Nephron (organoid): Measurements from ENCODE around the gene PIK3R1.

Experiments
- H3K27ac Mint-ChIP-seq, 3 experiments: 2 replicates each; pipeline ENCODE4 v1.8.0; 2020; ENCODE audit warnings: mixed read lengths in 3 of 3, mild to moderate bottlenecking in 2 of 3, moderate library complexity in 1 of 3
- H3K27me3 Mint-ChIP-seq: 2 replicates; pipeline ENCODE4 v1.8.0; 2021; ENCODE audit warnings: low read depth, mild to moderate bottlenecking, moderate library complexity, mixed read lengths
- H3K36me3 Mint-ChIP-seq: 2 replicates; pipeline ENCODE4 v1.8.0; 2020; ENCODE audit warnings: low read depth, mixed read lengths
- H3K4me1 Mint-ChIP-seq: 2 replicates; pipeline ENCODE4 v1.8.0; 2020; ENCODE audit warnings: mixed read lengths
- H3K4me3 Mint-ChIP-seq, 3 experiments: 2 replicates each; pipeline ENCODE4 v1.8.0; 2020; ENCODE audit warnings: mild to moderate bottlenecking in 3 of 3, mixed read lengths in 3 of 3, moderate library complexity in 2 of 3
- H3K9me3 Mint-ChIP-seq: 2 replicates; pipeline ENCODE4 v1.8.0; 2020; ENCODE audit warnings: mixed read lengths
- TF ChIP-seq, protein P1 (sequence below), 3 experiments: fragments of 200-600 bp; sonication (generic); IDR thresholded peaks; one replicate each; pipeline ENCODE4 v1.5.0; 2021; ENCODE audit warnings: antibody characterized with exemption in 3 of 3; ENCODE audit not compliant: unreplicated experiment in 3 of 3

The PIK3R1 gene

DNA sequence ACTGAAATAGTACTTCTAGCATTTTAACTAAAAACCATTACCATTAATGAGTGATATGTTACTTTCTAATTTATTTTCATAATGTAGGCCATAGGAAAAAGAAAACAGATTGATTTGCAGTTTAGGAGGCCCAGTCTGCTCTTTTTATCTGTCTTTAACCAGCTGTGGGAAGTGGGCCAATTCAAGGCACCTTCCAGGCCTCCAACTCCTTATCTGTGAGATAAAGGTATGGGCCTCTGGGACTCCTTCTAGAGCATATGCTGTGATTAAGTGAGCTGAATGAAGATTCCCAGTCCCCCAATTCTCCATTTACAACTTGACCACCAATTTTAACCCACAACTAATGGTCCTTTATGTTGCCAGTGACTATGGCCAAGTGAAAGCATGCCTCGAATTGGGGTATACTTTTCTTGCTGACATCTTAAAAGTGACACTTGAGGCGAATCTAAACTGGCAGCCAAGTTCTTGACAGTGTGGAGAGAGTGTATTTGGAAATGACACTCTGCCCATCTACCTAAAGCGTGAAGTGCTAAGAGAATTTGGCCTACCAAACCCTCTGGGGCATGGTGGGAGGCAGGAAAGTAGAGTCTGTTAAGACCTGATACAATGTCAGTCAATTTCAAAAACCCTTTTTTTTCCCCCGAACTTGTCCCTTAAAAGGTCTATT is 88.3 kb downstream of the PIK3R1 start:
- Mint-ChIP-seq H3K36me3 (peaks cover 30% of the 10 kb centered on the region), H3K4me1 (peaks cover 23% of the 10 kb centered on the region), H3K27ac (peak overlapping the region in 2 of 3 experiments; percentile 18 to 44), H3K27me3 (no peaks in the 10 kb centered on the region), H3K4me3 (no peak overlapping the region), H3K9me3 (peaks cover 5% of the 10 kb centered on the region)
- TF ChIP-seq, protein P1, sequence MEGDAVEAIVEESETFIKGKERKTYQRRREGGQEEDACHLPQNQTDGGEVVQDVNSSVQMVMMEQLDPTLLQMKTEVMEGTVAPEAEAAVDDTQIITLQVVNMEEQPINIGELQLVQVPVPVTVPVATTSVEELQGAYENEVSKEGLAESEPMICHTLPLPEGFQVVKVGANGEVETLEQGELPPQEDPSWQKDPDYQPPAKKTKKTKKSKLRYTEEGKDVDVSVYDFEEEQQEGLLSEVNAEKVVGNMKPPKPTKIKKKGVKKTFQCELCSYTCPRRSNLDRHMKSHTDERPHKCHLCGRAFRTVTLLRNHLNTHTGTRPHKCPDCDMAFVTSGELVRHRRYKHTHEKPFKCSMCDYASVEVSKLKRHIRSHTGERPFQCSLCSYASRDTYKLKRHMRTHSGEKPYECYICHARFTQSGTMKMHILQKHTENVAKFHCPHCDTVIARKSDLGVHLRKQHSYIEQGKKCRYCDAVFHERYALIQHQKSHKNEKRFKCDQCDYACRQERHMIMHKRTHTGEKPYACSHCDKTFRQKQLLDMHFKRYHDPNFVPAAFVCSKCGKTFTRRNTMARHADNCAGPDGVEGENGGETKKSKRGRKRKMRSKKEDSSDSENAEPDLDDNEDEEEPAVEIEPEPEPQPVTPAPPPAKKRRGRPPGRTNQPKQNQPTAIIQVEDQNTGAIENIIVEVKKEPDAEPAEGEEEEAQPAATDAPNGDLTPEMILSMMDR (IDR thresholded peaks at IDR 0.05; ENCODE audit: unreplicated experiment in 3 of 3) = no peak

DNA sequence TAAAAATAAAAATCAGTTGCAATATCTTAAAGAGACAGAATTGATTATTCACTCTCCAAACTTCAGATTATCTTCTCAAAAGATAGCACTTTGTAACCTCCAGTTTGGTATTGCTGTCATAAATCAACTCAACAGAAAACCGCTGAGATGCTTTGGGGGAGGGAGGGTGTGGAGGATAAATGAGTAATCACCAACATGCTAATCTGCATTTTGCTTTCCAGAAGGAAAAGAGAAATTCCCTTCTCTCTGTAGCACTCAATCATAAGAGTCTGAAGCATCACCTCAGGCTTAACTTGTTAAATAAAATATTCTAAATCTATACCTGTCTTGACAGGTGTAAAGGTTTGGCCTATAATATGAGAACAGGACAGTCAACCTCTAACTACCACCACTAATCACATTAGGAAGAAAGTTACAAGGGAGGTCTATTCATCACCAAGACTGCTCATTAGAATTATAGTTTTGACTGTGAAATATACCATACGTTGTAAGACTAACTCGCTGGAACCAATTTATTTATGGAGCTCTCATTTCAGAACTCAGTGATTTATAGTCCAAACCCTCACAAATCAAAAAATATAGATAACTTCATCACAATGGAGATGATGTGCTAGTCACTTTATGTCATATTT is 89.0 kb downstream of the PIK3R1 start:
- TF ChIP-seq, protein P1 (IDR thresholded peaks at IDR 0.05; ENCODE audit: unreplicated experiment in 3 of 3) = no peak
- Mint-ChIP-seq H3K9me3 (peaks cover 5% of the 10 kb centered on the region), H3K4me3 (no peak overlapping the region), H3K27me3 (no peaks in the 10 kb centered on the region), H3K36me3 (peaks cover 24% of the 10 kb centered on the region), H3K4me1 (peaks cover 18% of the 10 kb centered on the region), H3K27ac (peak overlapping the region in 1 of 3 experiments; percentile 25)

- H3K9me3 Mint-ChIP-seq = peaks cover 5% of the 10 kb centered on the region
- no peaks in the 10 kb centered on the region for H3K27me3 Mint-ChIP-seq
- H3K36me3 Mint-ChIP-seq = peaks cover 17% of the 10 kb centered on the region
- H3K27ac Mint-ChIP-seq = no peak overlapping the region
- H3K4me1 Mint-ChIP-seq = peaks cover 18% of the 10 kb centered on the region
- H3K4me3 Mint-ChIP-seq = no peak overlapping the region
- TF ChIP-seq, protein P1 (IDR thresholded peaks at IDR 0.05; ENCODE audit: unreplicated experiment in 3 of 3) = no peak
Observed at GRCh38 chr5:68305223-68305870, 89.8 kb downstream of the PIK3R1 start.

DNA sequence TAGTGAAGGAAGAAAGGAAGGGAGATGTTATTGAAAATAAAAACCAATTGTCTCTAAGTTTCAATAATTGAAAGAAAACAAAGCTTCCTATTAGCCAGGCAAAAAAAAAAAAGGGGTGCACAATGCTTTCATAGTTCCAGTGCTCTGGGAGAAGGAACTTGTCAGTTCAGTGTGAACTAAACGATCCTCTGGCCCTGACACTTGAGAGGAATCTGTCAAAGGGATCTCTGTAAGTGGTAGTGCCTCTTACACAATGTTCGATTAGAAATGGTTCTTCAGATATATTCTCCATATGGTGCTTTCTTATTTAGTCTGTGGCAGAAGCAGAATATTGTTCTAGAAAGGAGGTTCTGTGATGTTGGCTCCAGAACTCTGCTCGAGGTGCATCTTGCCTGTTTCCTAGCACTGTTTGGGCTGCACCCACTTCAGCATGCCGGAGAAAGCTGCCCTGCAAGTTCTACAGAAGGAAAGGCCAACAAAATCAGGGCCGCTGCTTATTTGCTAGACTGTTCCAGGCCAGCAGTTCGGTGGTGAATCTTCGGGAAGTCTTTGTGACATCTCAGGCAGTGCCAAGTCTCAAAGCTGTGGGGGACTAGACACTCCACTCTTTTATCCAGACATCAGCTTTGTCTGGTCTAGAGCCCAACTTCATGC is 90.9 kb downstream of the PIK3R1 start:
- no peaks in the 10 kb centered on the region for H3K27me3 Mint-ChIP-seq
- TF ChIP-seq, protein P1 (IDR thresholded peaks at IDR 0.05; ENCODE audit: unreplicated experiment in 3 of 3) = no peak
- peaks cover 9% of the 10 kb centered on the region for H3K36me3 Mint-ChIP-seq
- peaks cover 5% of the 10 kb centered on the region for H3K9me3 Mint-ChIP-seq
- H3K4me3 Mint-ChIP-seq = no peak overlapping the region
- peak overlapping the region in 1 of 3 experiments; percentile 23 for H3K27ac Mint-ChIP-seq
- peaks cover 18% of the 10 kb centered on the region for H3K4me1 Mint-ChIP-seq

DNA sequence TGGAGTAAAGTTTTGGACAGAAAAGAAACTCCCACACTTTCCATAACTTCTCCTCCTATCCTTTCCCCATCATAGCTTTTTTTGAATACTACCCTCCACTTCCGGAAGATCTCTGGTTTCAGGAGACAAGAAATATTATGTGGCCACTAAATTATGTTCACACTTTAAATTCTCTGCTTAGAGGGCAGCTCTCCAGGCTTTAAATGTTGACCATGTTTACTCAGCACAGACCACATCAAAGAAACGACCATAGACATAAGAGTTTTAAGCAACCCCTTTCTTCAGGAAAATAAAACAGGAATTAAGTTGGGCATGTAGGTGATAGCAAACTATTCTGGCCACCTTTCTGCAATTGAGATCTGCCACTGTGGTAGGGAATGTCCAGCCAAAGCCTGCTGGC is 97.8 kb downstream of the PIK3R1 start:
- peak overlapping the region in 1 of 3 experiments; percentile 9 for H3K27ac Mint-ChIP-seq
- H3K27me3 Mint-ChIP-seq = peaks cover 3% of the 10 kb centered on the region
- peaks cover 12% of the 10 kb centered on the region for H3K9me3 Mint-ChIP-seq
- H3K36me3 Mint-ChIP-seq = no peaks in the 10 kb centered on the region
- no peaks in the 10 kb centered on the region for H3K4me1 Mint-ChIP-seq
- TF ChIP-seq, protein P1 (IDR thresholded peaks at IDR 0.05; ENCODE audit: unreplicated experiment in 3 of 3) = no peak
- no peak overlapping the region for H3K4me3 Mint-ChIP-seq
